Measurements from ENCODE around the gene COX5B.

- TF ChIP-seq EZH2 (IDR thresholded peaks at IDR 0.05) = no peak
- no peak for TF ChIP-seq POLR2AphosphoS5 (IDR thresholded peaks at IDR 0.05; ENCODE audit: borderline replicate concordance, low read depth, low read length)
- TF ChIP-seq FOXP2 (optimal IDR thresholded peaks at IDR 0.05; ENCODE audit: control extremely low read depth, extremely low read length, insufficient read depth) = no peak
These were observed 15.0 kb downstream of the COX5B start for GRCh38 chr2:97660775-97661389.
